Smooth muscle cell (in vitro differentiated cells): ENCODE data around the gene C15orf62. TPM values are rescaled to one million over a fixed set of nuclear protein-coding genes. Genes with fewer than 3 reads are reported as not detected.

Experiments used
- DNase-seq: peaks from one replicate; lab custom pipeline; 2025; ENCODE audit not compliant: unreplicated experiment; lab: John Stamatoyannopoulos, UW
- H2AFZ ChIP-seq: fragments of 200-600 bp; sonication (generic); 2 replicates; pipeline ENCODE4 v1.6.0; 2016; ENCODE audit warnings: antibody characterized with exemption, low read depth, mild to moderate bottlenecking
- H3F3A ChIP-seq: fragments of 200-600 bp; sonication (generic); 2 replicates; pipeline ENCODE4 v1.6.0; 2017; ENCODE audit warnings: antibody characterized with exemption, low read depth
- H3K27ac ChIP-seq: fragments of 200-600 bp; sonication (generic); 2 replicates; pipeline ENCODE4 v1.5.1; 2016; ENCODE audit warnings: low read depth, mild to moderate bottlenecking
- H3K27me3 ChIP-seq: fragments of 200-600 bp; sonication (generic); 2 replicates; pipeline ENCODE4 v1.6.1; 2016; ENCODE audit warnings: low read depth, mild to moderate bottlenecking
- H3K36me3 ChIP-seq: fragments of 200-600 bp; sonication (generic); 2 replicates; pipeline ENCODE4 v1.5.1; 2016; ENCODE audit warnings: low read depth
- H3K4me1 ChIP-seq: fragments of 200-600 bp; sonication (generic); 2 replicates; pipeline ENCODE4 v1.5.1; 2016; ENCODE audit warnings: low read depth
- H3K4me2 ChIP-seq: fragments of 200-600 bp; sonication (generic); 2 replicates; pipeline ENCODE4 v1.6.0; 2016; ENCODE audit warnings: mild to moderate bottlenecking
- H3K4me3 ChIP-seq: fragments of 200-600 bp; sonication (generic); 2 replicates; pipeline ENCODE4 v1.5.1; 2016; ENCODE audit warnings: mild to moderate bottlenecking
- H3K79me2 ChIP-seq: fragments of 200-600 bp; sonication (generic); 2 replicates; pipeline ENCODE4 v1.6.0; 2016; ENCODE audit warnings: low read depth, mild to moderate bottlenecking
- H3K9ac ChIP-seq: fragments of 200-600 bp; sonication (generic); 2 replicates; pipeline ENCODE4 v1.6.0; 2016; ENCODE audit warnings: low read depth
- H3K9me3 ChIP-seq: fragments of 200-600 bp; sonication (generic); replicated peaks from 2 replicates; pipeline ENCODE4 v1.5.1; 2016; ENCODE audit warnings: low read depth
- H4K20me1 ChIP-seq: fragments of 200-600 bp; sonication (generic); 2 replicates; pipeline ENCODE4 v1.6.0; 2016; ENCODE audit warnings: low read depth
- WGBS: methylation state at CpG from one replicate; pipeline ENCODE4 v1.1.7; 2016; ENCODE audit warnings: low lambda C conversion rate; 5-methylcytosine and 5-hydroxymethylcytosine counted together
- polyA plus RNA-seq: library from polyadenylated mRNA; unstranded; fragments of >200 nt; fragmentation: Nextera tagmentation; extraction: Ambion mirVana; gene quantifications from 2 replicates; pipeline ENCODE4 v1.2.1, GENCODE V29; 2016
- total RNA-seq: library from RNA; depleted of rRNA; stranded (reverse); fragments of >200 nt; gene quantifications from 2 replicates; pipeline ENCODE4 v1.2.3, GENCODE V29; 2014
- TF ChIP-seq, protein P1 (sequence below): fragments of 200-600 bp; sonication (generic); IDR thresholded peaks from 2 replicates; pipeline ENCODE4 v1.5.1; 2017; ENCODE audit warnings: borderline replicate concordance, mild to moderate bottlenecking, antibody characterized with exemption; ENCODE audit not compliant: insufficient read depth, poor library complexity, severe bottlenecking

The C15orf62 gene
- total and polyA plus RNA-seq, 2 experiments from 2014 or later, result 0.35 to 0.63 TPM

DNA sequence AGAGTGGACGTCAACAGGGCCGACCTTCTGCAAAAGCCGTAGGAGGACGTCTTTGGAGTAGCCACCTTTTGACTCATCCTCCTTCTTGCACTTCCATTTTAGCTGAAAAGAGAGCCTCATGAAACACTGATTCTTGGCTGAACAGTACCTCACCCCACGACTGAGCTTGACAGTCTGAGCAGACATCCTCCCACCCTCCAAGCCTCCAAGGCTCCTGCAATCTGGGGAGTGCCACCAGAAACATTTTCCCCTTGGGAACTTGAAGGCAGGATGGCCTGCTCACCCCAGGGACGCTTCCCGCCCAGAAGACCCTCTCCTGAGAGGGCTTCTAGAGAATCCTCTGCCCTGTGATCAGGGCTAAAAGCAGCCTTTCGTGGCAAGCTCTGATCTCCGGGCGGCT lies 5.2 kb downstream of the C15orf62 start:
- H3K4me3 ChIP-seq, result no peak overlapping the region
- H4K20me1 ChIP-seq, result peaks cover 5% of the 10 kb centered on the region
- H3K27ac ChIP-seq, result no peak overlapping the region
- no peaks in the 10 kb centered on the region for H3F3A ChIP-seq
- no peaks in the 10 kb centered on the region for H3K9me3 ChIP-seq
- DNase-seq, result no peak
- H3K4me2 ChIP-seq, result no peak overlapping the region
- WGBS, result 98% methylated on average over 10 of the region's 10 CpGs
- no peak overlapping the region for H2AFZ ChIP-seq
- peaks cover 3% of the 10 kb centered on the region for H3K36me3 ChIP-seq
- no peaks in the 10 kb centered on the region for H3K27me3 ChIP-seq
- H3K9ac ChIP-seq, result no peak overlapping the region
- H3K79me2 ChIP-seq, result no peaks in the 10 kb centered on the region
- H3K4me1 ChIP-seq, result no peaks in the 10 kb centered on the region
- TF ChIP-seq, protein P1, sequence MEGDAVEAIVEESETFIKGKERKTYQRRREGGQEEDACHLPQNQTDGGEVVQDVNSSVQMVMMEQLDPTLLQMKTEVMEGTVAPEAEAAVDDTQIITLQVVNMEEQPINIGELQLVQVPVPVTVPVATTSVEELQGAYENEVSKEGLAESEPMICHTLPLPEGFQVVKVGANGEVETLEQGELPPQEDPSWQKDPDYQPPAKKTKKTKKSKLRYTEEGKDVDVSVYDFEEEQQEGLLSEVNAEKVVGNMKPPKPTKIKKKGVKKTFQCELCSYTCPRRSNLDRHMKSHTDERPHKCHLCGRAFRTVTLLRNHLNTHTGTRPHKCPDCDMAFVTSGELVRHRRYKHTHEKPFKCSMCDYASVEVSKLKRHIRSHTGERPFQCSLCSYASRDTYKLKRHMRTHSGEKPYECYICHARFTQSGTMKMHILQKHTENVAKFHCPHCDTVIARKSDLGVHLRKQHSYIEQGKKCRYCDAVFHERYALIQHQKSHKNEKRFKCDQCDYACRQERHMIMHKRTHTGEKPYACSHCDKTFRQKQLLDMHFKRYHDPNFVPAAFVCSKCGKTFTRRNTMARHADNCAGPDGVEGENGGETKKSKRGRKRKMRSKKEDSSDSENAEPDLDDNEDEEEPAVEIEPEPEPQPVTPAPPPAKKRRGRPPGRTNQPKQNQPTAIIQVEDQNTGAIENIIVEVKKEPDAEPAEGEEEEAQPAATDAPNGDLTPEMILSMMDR, result no peak

DNA sequence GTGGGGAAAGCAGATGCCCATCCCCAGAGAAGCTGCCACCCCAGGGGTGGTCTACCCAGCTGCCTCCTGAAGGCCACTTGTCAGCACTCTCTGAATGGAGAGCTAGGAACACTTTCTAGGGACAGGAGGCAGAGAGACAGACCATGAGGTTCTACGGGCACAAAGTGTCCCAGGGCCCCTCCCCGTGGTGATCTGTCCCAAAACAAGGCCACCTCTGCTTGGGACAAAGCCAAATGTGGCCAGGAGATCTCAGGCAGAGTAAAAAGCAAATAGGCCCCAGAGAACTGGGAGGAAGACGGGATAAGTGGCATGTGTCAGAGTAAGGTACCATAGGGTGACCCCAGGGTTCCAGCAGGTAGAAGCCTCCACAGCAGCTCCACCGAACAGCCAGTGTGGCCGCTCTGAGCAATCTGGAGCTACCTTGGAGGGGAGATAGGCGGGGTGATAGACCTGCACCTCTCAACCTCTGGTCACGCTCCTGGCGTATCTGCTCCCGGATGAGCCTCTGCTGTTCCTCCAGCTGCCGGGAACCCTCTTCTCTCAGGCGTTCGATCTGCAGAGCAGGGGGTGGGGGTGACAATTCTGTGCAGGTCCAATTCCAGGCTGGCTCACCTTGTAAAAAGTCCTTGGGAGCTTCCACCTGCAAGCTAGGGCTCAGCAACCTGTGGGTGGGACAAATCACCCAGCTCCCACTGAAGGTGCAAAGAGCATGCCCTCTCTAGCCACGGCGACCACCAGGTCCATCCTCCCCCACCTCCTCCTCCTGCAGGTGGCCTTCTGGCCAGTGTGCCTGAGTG lies 6.2 kb downstream of the C15orf62 start:
- H3K9ac ChIP-seq, result no peak overlapping the region
- H3K9me3 ChIP-seq, result no peaks in the 10 kb centered on the region
- no peaks in the 10 kb centered on the region for H3K4me1 ChIP-seq
- peaks cover 3% of the 10 kb centered on the region for H3K36me3 ChIP-seq
- H3K79me2 ChIP-seq, result no peaks in the 10 kb centered on the region
- no peak for DNase-seq
- H3K27me3 ChIP-seq, result no peaks in the 10 kb centered on the region
- WGBS, result 99% methylated on average over 14 of the region's 14 CpGs
- H4K20me1 ChIP-seq, result peaks cover 12% of the 10 kb centered on the region
- no peak overlapping the region for H3K27ac ChIP-seq
- no peak overlapping the region for H2AFZ ChIP-seq
- no peaks in the 10 kb centered on the region for H3F3A ChIP-seq
- no peak overlapping the region for H3K4me3 ChIP-seq
- TF ChIP-seq, protein P1, result no peak
- no peak overlapping the region for H3K4me2 ChIP-seq

DNA sequence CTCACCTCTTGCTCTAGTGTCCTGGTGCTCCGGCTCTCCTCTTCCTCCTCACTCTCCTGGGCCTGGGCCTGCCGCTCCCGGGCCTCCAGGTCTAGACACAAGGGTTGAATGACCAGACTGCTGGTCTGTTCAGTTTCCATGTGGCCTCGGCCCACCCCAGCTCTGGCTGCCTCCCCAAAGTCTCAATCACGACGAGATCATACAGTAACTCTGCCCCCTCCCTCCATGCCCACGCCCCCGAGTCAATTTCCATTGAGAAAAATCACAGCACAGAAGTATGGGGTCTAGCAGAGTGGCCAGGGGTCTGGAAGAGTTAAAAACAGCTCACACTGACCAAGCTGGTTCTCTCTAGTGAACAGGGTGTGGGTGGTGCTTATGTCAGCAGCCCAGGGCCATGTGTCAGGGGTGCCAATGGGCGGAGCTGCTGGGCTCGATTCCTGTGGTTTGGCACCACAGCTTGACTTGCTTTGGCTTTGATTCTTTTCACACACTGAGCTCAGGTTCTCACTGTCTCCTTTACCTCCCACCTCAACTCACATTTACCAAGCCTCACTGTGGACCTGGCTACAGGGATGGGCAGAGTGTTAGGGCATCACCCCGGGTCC lies 6.9 kb downstream of the C15orf62 start:
- Histone ChIP-seq H3K27me3 (no peaks in the 10 kb centered on the region), H3K36me3 (peaks cover 3% of the 10 kb centered on the region), H3K79me2 (no peaks in the 10 kb centered on the region), H3K4me2 (no peak overlapping the region), H3K4me1 (no peaks in the 10 kb centered on the region), H3F3A (no peaks in the 10 kb centered on the region), H2AFZ (no peak overlapping the region), H3K9me3 (no peaks in the 10 kb centered on the region), H3K4me3 (no peak overlapping the region), H4K20me1 (peaks cover 16% of the 10 kb centered on the region), H3K27ac (no peak overlapping the region), H3K9ac (no peak overlapping the region)
- no peak for DNase-seq
- 91% methylated on average over 11 of the region's 11 CpGs for WGBS
- TF ChIP-seq, protein P1, result no peak
